Chondrocyte (in vitro differentiated cells): ENCODE results near the gene POU6F1. TPM values are rescaled to one million over a fixed set of nuclear protein-coding genes. Genes with fewer than 3 reads are reported as not detected.

Experiments
- DNase-seq: peaks from one replicate; pipeline ENCODE4 v3.0.0; 2021; ENCODE audit warnings: mixed read lengths, low spot score
- H3K27ac Mint-ChIP-seq: one replicate; pipeline ENCODE4 v1.8.0; 2021; ENCODE audit warnings: mild to moderate bottlenecking, moderate library complexity, mixed read lengths; ENCODE audit not compliant: unreplicated experiment
- H3K27me3 Mint-ChIP-seq: 2 replicates; pipeline ENCODE4 v1.8.0; 2021; ENCODE audit warnings: low read depth, mixed read lengths
- H3K36me3 Mint-ChIP-seq: 2 replicates; pipeline ENCODE4 v1.8.0; 2021; ENCODE audit warnings: low read depth, mixed read lengths
- H3K4me1 Mint-ChIP-seq: 2 replicates; pipeline ENCODE4 v1.8.0; 2021; ENCODE audit warnings: low read depth, mild to moderate bottlenecking, mixed read lengths
- H3K4me3 Mint-ChIP-seq: one replicate; pipeline ENCODE4 v1.8.0; 2021; ENCODE audit warnings: mild to moderate bottlenecking, moderate library complexity, mixed read lengths; ENCODE audit not compliant: unreplicated experiment
- H3K9me3 Mint-ChIP-seq: 2 replicates; pipeline ENCODE4 v1.8.0; 2021; ENCODE audit warnings: low read depth, mixed read lengths
- CTCF ChIP-seq: fragments of 200-600 bp; sonication (generic); IDR thresholded peaks from 2 replicates; pipeline ENCODE4 v1.5.0; 2021; ENCODE audit warnings: antibody characterized with exemption, mild to moderate bottlenecking, moderate library complexity
- total RNA-seq: library from RNA; stranded (reverse); gene quantifications from 3 replicates; pipeline ENCODE4 v1.2.1, GENCODE V29; 2021

Gene POU6F1
- total RNA-seq, 1 donor from 2014 or later: 9.9 TPM

- Mint-ChIP-seq H3K27me3 (no peaks in the 10 kb centered on the region), H3K36me3 (no peaks in the 10 kb centered on the region), H3K4me1 (no peaks in the 10 kb centered on the region), H3K4me3 (no peak overlapping the region), H3K27ac (no peak overlapping the region), H3K9me3 (no peaks in the 10 kb centered on the region)
- no peak for TF ChIP-seq CTCF
- peak; percentile 41 for DNase-seq
These were observed 28.0 kb downstream of the POU6F1 start for GRCh38 chr12:51189790-51190355.

- H3K9me3 Mint-ChIP-seq: no peaks in the 10 kb centered on the region
- H3K4me3 Mint-ChIP-seq: no peak overlapping the region
- H3K27me3 Mint-ChIP-seq: no peaks in the 10 kb centered on the region
- H3K27ac Mint-ChIP-seq: no peak overlapping the region
- H3K36me3 Mint-ChIP-seq: no peaks in the 10 kb centered on the region
- TF ChIP-seq CTCF: no peak
- H3K4me1 Mint-ChIP-seq: peaks cover 4% of the 10 kb centered on the region
- no peak for DNase-seq
These were observed 29.4 kb downstream of the POU6F1 start for GRCh38 chr12:51188359-51189051.

- Mint-ChIP-seq H3K4me3 (no peak overlapping the region), H3K9me3 (no peaks in the 10 kb centered on the region), H3K4me1 (peaks cover 4% of the 10 kb centered on the region), H3K27ac (no peak overlapping the region), H3K36me3 (no peaks in the 10 kb centered on the region), H3K27me3 (no peaks in the 10 kb centered on the region)
- DNase-seq: no peak
- no peak for TF ChIP-seq CTCF
These were observed 30.4 kb downstream of the POU6F1 start for GRCh38 chr12:51187370-51187987.

GRCh38 chr12:51186465-51187085 is 31.3 kb downstream of the POU6F1 start:
- H3K4me3 Mint-ChIP-seq: no peak overlapping the region
- H3K36me3 Mint-ChIP-seq: no peaks in the 10 kb centered on the region
- no peaks in the 10 kb centered on the region for H3K9me3 Mint-ChIP-seq
- no peak overlapping the region for H3K27ac Mint-ChIP-seq
- no peak for TF ChIP-seq CTCF
- H3K4me1 Mint-ChIP-seq: peaks cover 5% of the 10 kb centered on the region
- no peak for DNase-seq
- H3K27me3 Mint-ChIP-seq: no peaks in the 10 kb centered on the region

- Mint-ChIP-seq H3K27me3 (no peaks in the 10 kb centered on the region), H3K9me3 (no peaks in the 10 kb centered on the region), H3K4me1 (peaks cover 8% of the 10 kb centered on the region), H3K27ac (no peak overlapping the region), H3K36me3 (no peaks in the 10 kb centered on the region), H3K4me3 (no peak overlapping the region)
- peak; percentile 14 for DNase-seq
- no peak for TF ChIP-seq CTCF
These were observed 32.6 kb downstream of the POU6F1 start for GRCh38 chr12:51185171-51185717.
